ENCODE measurements around the gene GLI3.

The GLI3 gene

GRCh38 chr7:42108803-42109528 is 128.0 kb downstream of the GLI3 start:
- no peak overlapping the region for H3K4me3 ChIP-seq (ENCODE audit: low read depth, low read length)
- TF ChIP-seq CTCF (IDR thresholded peaks at IDR 0.05; ENCODE audit: borderline replicate concordance, insufficient read depth, low read depth, low read length) = no peak

GRCh38 chr7:42107484-42108240 is 129.3 kb downstream of the GLI3 start:
- no peak for TF ChIP-seq CTCF (IDR thresholded peaks at IDR 0.05; ENCODE audit: borderline replicate concordance, insufficient read depth, low read depth, low read length)
- no peak overlapping the region for H3K4me3 ChIP-seq (ENCODE audit: low read depth, low read length)

- TF ChIP-seq CTCF (IDR thresholded peaks at IDR 0.05; ENCODE audit: borderline replicate concordance, insufficient read depth, low read depth, low read length) = no peak
- no peak overlapping the region for H3K4me3 ChIP-seq (ENCODE audit: low read depth, low read length)
Measured at GRCh38 chr7:42106562-42106961, 130.4 kb downstream of the GLI3 start.

GRCh38 chr7:42105554-42106358 is 131.3 kb downstream of the GLI3 start:
- no peak for TF ChIP-seq CTCF (IDR thresholded peaks at IDR 0.05; ENCODE audit: borderline replicate concordance, insufficient read depth, low read depth, low read length)
- no peak overlapping the region for H3K4me3 ChIP-seq (ENCODE audit: low read depth, low read length)

GRCh38 chr7:42104694-42105093 is 132.3 kb downstream of the GLI3 start:
- H3K4me3 ChIP-seq (ENCODE audit: low read depth, low read length) = no peak overlapping the region
- no peak for TF ChIP-seq CTCF (IDR thresholded peaks at IDR 0.05; ENCODE audit: borderline replicate concordance, insufficient read depth, low read depth, low read length)

- H3K4me3 ChIP-seq (ENCODE audit: low read depth, low read length) = no peak overlapping the region
- TF ChIP-seq CTCF (IDR thresholded peaks at IDR 0.05; ENCODE audit: borderline replicate concordance, insufficient read depth, low read depth, low read length) = no peak
Measured at GRCh38 chr7:42104231-42104630, 132.8 kb downstream of the GLI3 start.
